GM18907 (cell line): ENCODE measurements around the gene TBC1D10A.

Experiments used
- ATAC-seq: cut with Tn5 transposase; IDR thresholded peaks from one replicate; pipeline ENCODE4 v1.9.1; 2021; ENCODE audit warnings: mild to moderate bottlenecking, moderate library complexity; ENCODE audit not compliant: unreplicated experiment

The TBC1D10A gene

GRCh38 chr22:30302810-30303138, 24.0 kb downstream of the TBC1D10A start:
- no peak for ATAC-seq

GRCh38 chr22:30301995-30302809, 24.5 kb downstream of the TBC1D10A start:
- no peak for ATAC-seq

- no peak for ATAC-seq
Observed at GRCh38 chr22:30299322-30299721, 27.4 kb downstream of the TBC1D10A start.

- ATAC-seq, result no peak
Observed at GRCh38 chr22:30297991-30298701, 28.6 kb downstream of the TBC1D10A start.

- ATAC-seq, result no peak
Observed at GRCh38 chr22:30297276-30297990, 29.3 kb downstream of the TBC1D10A start.

- no peak for ATAC-seq
Observed at GRCh38 chr22:30296833-30297232, 29.9 kb downstream of the TBC1D10A start.

- ATAC-seq, result no peak
Observed at GRCh38 chr22:30296324-30296723, 30.4 kb downstream of the TBC1D10A start.

GRCh38 chr22:30295576-30295975, 31.2 kb downstream of the TBC1D10A start:
- no peak for ATAC-seq

GRCh38 chr22:30294830-30295229, 31.9 kb downstream of the TBC1D10A start:
- no peak for ATAC-seq

GRCh38 chr22:30294066-30294465, 32.7 kb downstream of the TBC1D10A start:
- no peak for ATAC-seq

- ATAC-seq, result no peak
Observed at GRCh38 chr22:30293026-30293425, 33.7 kb downstream of the TBC1D10A start.

- ATAC-seq, result no peak
Observed at GRCh38 chr22:30292069-30292970, 34.4 kb downstream of the TBC1D10A start.

- ATAC-seq, result no peak
Observed at GRCh38 chr22:30291058-30291892, 35.5 kb downstream of the TBC1D10A start.

- no peak for ATAC-seq
Observed at GRCh38 chr22:30290342-30291057, 36.2 kb downstream of the TBC1D10A start.

GRCh38 chr22:30289980-30290313, 36.8 kb downstream of the TBC1D10A start:
- peak; percentile 23 for ATAC-seq

- ATAC-seq, result peak; percentile 55
Observed at GRCh38 chr22:30289141-30289979, 37.4 kb downstream of the TBC1D10A start, which contains the start of gene CASTOR1. CASTOR1 (minus strand) TSS chr22:30289505; CDS start chr22:30289497, 8 bp downstream.

- ATAC-seq, result no peak
Observed at GRCh38 chr22:30288419-30289140, 38.2 kb downstream of the TBC1D10A start.
